Vagina (tissue), 2 donors: Measurements from ENCODE around the gene SIX4. TPM values are rescaled to one million over a fixed set of nuclear protein-coding genes. Genes with fewer than 3 reads are reported as not detected.

Experiments used
- DNase-seq, 2 donors: peaks; one replicate each; pipeline ENCODE4 v3.0.0-alpha.2; 2017; ENCODE audit errors: extremely low spot score in 2 of 2
- H3K27ac ChIP-seq: fragments of 200-600 bp; sonication (generic); one replicate; pipeline ENCODE4 v1.5.1; 2019
- H3K27me3 ChIP-seq: fragments of 200-600 bp; sonication (generic); one replicate; pipeline ENCODE4 v1.5.1; 2019
- H3K36me3 ChIP-seq, 2 donors: fragments of 200-600 bp; sonication (generic); one replicate each; pipeline ENCODE4 v1.5.1; 2017 to 2019
- H3K4me1 ChIP-seq: fragments of 200-600 bp; sonication (generic); one replicate; pipeline ENCODE4 v1.5.1; 2019
- H3K4me3 ChIP-seq, 2 donors: fragments of 200-600 bp; sonication (generic); 1 replicate in 1 of 2; 2 replicates in 1 of 2; pipeline ENCODE4 v1.5.1; 2016 to 2019
- H3K9me3 ChIP-seq: fragments of 200-600 bp; sonication (generic); one replicate; pipeline ENCODE4 v1.5.1; 2019
- POLR2A ChIP-seq, 2 donors: fragments of 450-650 bp; IDR thresholded peaks; one replicate each; pipeline ENCODE4 v1.6.1; 2017; ENCODE audit warnings: antibody characterized with exemption in 2 of 2, mild to moderate bottlenecking in 2 of 2, moderate library complexity in 2 of 2
- POLR2AphosphoS5 ChIP-seq, 2 donors: sonication (generic); formaldehyde crosslinking; IDR thresholded peaks; one replicate each; pipeline ENCODE4 v1.9.0; 2017; ENCODE audit warnings: antibody characterized with exemption in 2 of 2, mild to moderate bottlenecking in 2 of 2, low read depth in 1 of 2; ENCODE audit not compliant: insufficient read depth in 1 of 2
- intact Hi-C: fragments of 100-400 bp; cut with DNase I; formaldehyde crosslinking; loops from one replicate; pipeline ENCODE4 v1.15.1; 2023
- total RNA-seq: library from RNA; depleted of rRNA; stranded (reverse); fragments of >200 nt; gene quantifications from one replicate; pipeline ENCODE4 v1.2.3, GENCODE V29; 2016
- TF ChIP-seq, protein P1 (sequence below), 3 experiments: fragments of 450-650 bp in 2 of 3; fragments of 200-600 bp in 1 of 3; sonication (generic) in 1 of 3; IDR thresholded peaks; one replicate each; pipeline ENCODE4 v1.5.1; 2017 to 2019; ENCODE audit warnings: antibody characterized with exemption in 3 of 3, mild to moderate bottlenecking in 2 of 3, moderate library complexity in 2 of 3

The SIX4 gene
- total RNA-seq, 1 donor from 2014 or later = 1.5 TPM

DNA sequence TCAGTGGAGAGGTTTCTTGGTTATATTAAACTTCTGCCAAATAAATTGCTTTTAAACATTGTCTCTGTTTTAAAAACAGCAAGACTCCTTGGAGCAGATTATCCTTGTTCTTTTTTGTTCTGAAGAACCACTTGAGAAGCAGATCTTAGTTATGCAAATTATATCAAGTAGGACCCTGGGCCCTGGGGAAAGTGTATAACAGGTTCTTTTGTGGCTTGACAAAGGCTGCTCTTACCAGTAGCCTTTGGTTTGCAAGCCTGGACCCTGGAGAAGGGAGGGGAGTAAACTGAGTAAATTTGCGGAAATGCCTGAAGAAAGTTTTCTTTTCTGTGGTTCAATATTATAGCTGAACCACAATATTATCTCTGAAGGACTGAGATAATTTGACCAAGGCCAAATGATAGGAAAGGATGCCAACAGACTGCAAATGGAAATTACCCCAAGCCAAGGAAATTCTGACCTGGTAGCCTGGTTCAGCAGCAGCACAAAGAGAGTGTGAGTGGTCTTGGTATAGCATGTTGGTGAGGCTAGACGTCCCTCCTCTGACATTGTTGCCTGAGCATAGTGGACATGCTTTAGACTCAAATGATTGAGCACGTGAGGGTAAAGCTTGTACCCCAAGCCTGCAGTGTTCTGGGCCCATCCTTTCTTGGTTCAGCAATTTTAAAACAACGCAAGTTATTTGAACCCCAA, 44.4 kb downstream of the SIX4 start:
- Histone ChIP-seq H3K36me3 (no peaks in the 10 kb centered on the region), H3K4me1 (no peaks in the 10 kb centered on the region), H3K4me3 (no peak overlapping the region), H3K27me3 (no peaks in the 10 kb centered on the region), H3K9me3 (no peaks in the 10 kb centered on the region), H3K27ac (no peak overlapping the region)
- no peak for DNase-seq
- TF ChIP-seq POLR2A (IDR thresholded peaks at IDR 0.05) (no peak), POLR2AphosphoS5 (IDR thresholded peaks at IDR 0.05; ENCODE audit: insufficient read depth in 1 of 2, low read depth in 1 of 2) (no peak)
- TF ChIP-seq, protein P1, sequence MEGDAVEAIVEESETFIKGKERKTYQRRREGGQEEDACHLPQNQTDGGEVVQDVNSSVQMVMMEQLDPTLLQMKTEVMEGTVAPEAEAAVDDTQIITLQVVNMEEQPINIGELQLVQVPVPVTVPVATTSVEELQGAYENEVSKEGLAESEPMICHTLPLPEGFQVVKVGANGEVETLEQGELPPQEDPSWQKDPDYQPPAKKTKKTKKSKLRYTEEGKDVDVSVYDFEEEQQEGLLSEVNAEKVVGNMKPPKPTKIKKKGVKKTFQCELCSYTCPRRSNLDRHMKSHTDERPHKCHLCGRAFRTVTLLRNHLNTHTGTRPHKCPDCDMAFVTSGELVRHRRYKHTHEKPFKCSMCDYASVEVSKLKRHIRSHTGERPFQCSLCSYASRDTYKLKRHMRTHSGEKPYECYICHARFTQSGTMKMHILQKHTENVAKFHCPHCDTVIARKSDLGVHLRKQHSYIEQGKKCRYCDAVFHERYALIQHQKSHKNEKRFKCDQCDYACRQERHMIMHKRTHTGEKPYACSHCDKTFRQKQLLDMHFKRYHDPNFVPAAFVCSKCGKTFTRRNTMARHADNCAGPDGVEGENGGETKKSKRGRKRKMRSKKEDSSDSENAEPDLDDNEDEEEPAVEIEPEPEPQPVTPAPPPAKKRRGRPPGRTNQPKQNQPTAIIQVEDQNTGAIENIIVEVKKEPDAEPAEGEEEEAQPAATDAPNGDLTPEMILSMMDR (IDR thresholded peaks at IDR 0.05) = no peak
- intact Hi-C loops = no loop called here

DNA sequence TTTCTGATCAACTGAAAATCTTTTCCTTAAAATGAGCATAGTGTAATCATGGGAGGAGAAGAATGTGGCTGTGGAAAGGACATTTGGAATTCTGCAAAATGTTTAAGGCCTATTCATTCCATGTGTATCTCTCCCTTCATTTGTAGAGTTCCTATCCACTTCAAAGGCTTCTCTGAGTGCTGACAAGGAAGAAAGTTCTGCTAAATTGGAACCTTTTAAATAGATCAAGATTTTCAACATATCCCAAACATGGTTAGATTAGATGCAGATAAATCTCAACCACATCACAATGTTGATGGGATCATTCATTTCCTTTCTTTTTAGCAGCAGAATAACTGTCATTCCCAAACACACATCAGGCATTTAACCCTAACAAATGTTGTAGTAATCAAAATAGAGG, 46.5 kb downstream of the SIX4 start:
- Histone ChIP-seq H3K4me3 (no peak overlapping the region), H3K36me3 (no peaks in the 10 kb centered on the region), H3K27me3 (no peaks in the 10 kb centered on the region), H3K4me1 (no peaks in the 10 kb centered on the region), H3K27ac (no peak overlapping the region), H3K9me3 (no peaks in the 10 kb centered on the region)
- intact Hi-C loops = no loop called here
- DNase-seq = no peak
- no peak for TF ChIP-seq POLR2A (IDR thresholded peaks at IDR 0.05)
- TF ChIP-seq POLR2AphosphoS5 (IDR thresholded peaks at IDR 0.05; ENCODE audit: insufficient read depth in 1 of 2, low read depth in 1 of 2) = no peak
- TF ChIP-seq, protein P1 (IDR thresholded peaks at IDR 0.05) = no peak

DNA sequence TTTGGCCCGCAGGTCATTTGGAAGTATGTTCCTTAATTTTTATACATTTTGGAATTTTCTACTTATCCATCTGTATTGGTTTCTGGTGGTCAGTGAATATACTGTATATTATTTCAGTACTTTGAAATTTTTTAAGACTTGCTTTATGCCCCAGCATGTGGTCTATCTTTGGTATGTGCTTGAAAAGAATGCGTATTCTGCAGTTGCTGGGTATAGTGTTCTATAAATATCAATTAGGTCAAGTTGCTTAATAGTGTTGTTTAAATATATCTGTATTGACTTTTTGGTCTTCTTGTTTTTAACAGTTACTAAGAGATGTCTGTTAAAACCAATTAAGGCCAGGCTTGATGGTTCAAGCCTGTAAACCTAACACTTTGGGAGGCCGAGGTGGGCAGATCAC, 53.2 kb downstream of the SIX4 start:
- no peak for DNase-seq
- Histone ChIP-seq H3K36me3 (no peaks in the 10 kb centered on the region), H3K4me1 (no peaks in the 10 kb centered on the region), H3K27me3 (no peaks in the 10 kb centered on the region), H3K4me3 (no peak overlapping the region), H3K27ac (no peak overlapping the region), H3K9me3 (no peaks in the 10 kb centered on the region)
- TF ChIP-seq POLR2AphosphoS5 (IDR thresholded peaks at IDR 0.05; ENCODE audit: insufficient read depth in 1 of 2, low read depth in 1 of 2) (no peak), POLR2A (IDR thresholded peaks at IDR 0.05) (no peak)
- intact Hi-C loops = no loop called here

DNA sequence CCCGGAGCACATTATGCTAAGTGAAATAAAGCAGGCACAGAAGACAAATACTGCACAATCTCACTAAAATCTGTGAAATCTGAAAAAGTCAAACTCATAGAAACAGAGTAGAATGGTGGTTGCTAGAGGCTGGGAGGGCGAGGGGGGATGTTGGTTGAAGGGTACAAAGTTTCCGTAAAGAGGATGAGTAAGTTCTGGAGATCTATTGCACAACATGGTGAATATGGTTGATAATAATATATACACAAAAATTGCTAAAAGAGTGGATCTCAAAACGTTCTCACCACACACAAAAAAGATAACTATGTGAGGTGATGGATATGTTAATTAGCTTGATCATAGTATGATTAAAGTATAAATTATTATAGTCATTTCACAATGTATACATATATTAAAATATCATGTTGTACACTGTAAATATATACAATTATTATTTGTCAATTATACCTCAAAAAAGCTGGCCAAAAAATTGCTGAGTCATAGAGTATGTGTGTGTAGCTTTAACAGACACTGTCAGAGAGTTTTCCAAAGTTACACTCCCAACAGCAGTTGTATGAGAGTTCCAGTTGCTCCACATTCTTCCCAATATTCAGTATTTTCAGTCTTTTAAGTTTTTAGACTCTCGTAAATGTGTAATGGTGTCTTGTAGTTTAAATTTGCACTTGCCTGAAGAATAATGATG, 55.6 kb downstream of the SIX4 start:
- Histone ChIP-seq H3K9me3 (no peaks in the 10 kb centered on the region), H3K36me3 (no peaks in the 10 kb centered on the region), H3K27ac (no peak overlapping the region), H3K4me1 (no peaks in the 10 kb centered on the region), H3K4me3 (no peak overlapping the region), H3K27me3 (no peaks in the 10 kb centered on the region)
- TF ChIP-seq, protein P1 (IDR thresholded peaks at IDR 0.05) = no peak
- no peak for TF ChIP-seq POLR2A (IDR thresholded peaks at IDR 0.05)
- no peak for DNase-seq
- intact Hi-C loops = no loop called here

DNA sequence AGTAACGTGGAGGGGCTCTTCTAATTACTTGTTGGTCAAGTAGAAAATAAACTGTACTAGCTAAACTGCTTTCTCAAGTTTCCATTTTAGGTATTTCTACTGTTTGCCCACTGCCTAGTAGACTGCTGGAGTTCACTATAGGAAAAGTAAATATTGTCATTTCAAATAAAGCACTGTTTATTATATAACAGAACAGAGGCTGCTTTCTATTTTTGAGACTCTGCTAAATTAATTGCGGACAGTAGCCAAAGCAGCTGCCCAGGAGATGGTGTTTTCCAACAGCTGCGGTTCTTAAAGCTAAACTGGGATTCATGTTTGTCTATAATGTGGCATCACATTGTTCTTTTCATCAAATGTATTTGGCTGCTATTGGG, 59.0 kb downstream of the SIX4 start:
- no peaks in the 10 kb centered on the region for H3K27me3 ChIP-seq
- no peaks in the 10 kb centered on the region for H3K4me1 ChIP-seq
- H3K9me3 ChIP-seq = no peaks in the 10 kb centered on the region
- intact Hi-C loops = no loop called here
- no peak overlapping the region for H3K27ac ChIP-seq
- no peak overlapping the region for H3K4me3 ChIP-seq
- no peak for TF ChIP-seq POLR2AphosphoS5 (IDR thresholded peaks at IDR 0.05; ENCODE audit: insufficient read depth in 1 of 2, low read depth in 1 of 2)
- TF ChIP-seq, protein P1 (IDR thresholded peaks at IDR 0.05) = no peak
- no peak for TF ChIP-seq POLR2A (IDR thresholded peaks at IDR 0.05)
- H3K36me3 ChIP-seq = no peaks in the 10 kb centered on the region
- no peak for DNase-seq
